HG02623 (cell line): ENCODE data around the gene GPR52.

Experiments used
- ATAC-seq: cut with Tn5 transposase; IDR thresholded peaks from one replicate; pipeline ENCODE4 v1.9.1; 2021; ENCODE audit warnings: moderate library complexity; ENCODE audit not compliant: unreplicated experiment

GPR52 gene

GRCh38 chr1:174465855-174466254 is 18.1 kb downstream of the GPR52 start:
- ATAC-seq, result no peak

GRCh38 chr1:174466607-174467006 is 18.8 kb downstream of the GPR52 start:
- ATAC-seq, result no peak

- ATAC-seq, result no peak
These were observed 21.3 kb downstream of the GPR52 start for GRCh38 chr1:174469052-174469451.

- ATAC-seq, result no peak
These were observed 21.9 kb downstream of the GPR52 start for GRCh38 chr1:174469687-174470086.

- no peak for ATAC-seq
These were observed 31.5 kb downstream of the GPR52 start for GRCh38 chr1:174479281-174479680.

GRCh38 chr1:174480324-174480723 is 32.6 kb downstream of the GPR52 start:
- no peak for ATAC-seq

GRCh38 chr1:174491606-174492005 is 43.8 kb downstream of the GPR52 start:
- no peak for ATAC-seq

- no peak for ATAC-seq
These were observed 49.7 kb downstream of the GPR52 start for GRCh38 chr1:174497478-174497877.
